COR-L47 (cell line): ENCODE data around the gene MTLN.
"Not testable (repeated sequence)": the region's sequence is repeated elsewhere in the genome, so short reads cannot be mapped to it uniquely, and the experiment has no call there.

Source experiments
- DNase-seq: peaks from one replicate; lab custom pipeline; 2025; lab: John Stamatoyannopoulos, UW

Gene MTLN

GRCh38 chr2:110198016-110198415, 14.3 kb downstream of the MTLN start:
- DNase-seq, result no peak

- no peak for DNase-seq
Observed at GRCh38 chr2:110197452-110197851, 14.9 kb downstream of the MTLN start.

- not testable (repeated sequence) for DNase-seq
Observed at GRCh38 chr2:110190169-110190568, 22.2 kb downstream of the MTLN start.

- DNase-seq, result no peak
Observed at GRCh38 chr2:110182449-110182848, 29.9 kb downstream of the MTLN start.

- no peak for DNase-seq
Observed at GRCh38 chr2:110180036-110180435, 32.3 kb downstream of the MTLN start.

GRCh38 chr2:110173523-110173922, 38.8 kb downstream of the MTLN start:
- DNase-seq, result no peak

GRCh38 chr2:110172506-110172905, 39.8 kb downstream of the MTLN start:
- no peak for DNase-seq

- DNase-seq, result no peak
Observed at GRCh38 chr2:110170102-110170501, 42.2 kb downstream of the MTLN start.

GRCh38 chr2:110167326-110168000, 44.9 kb downstream of the MTLN start:
- no peak for DNase-seq

- DNase-seq, result no peak
Observed at GRCh38 chr2:110166266-110166665, 46.1 kb downstream of the MTLN start.
